CD8-positive, alpha-beta memory T cell (primary cell): Measurements from ENCODE around the gene OTOP1. TPM values are rescaled to one million over a fixed set of nuclear protein-coding genes. Genes with fewer than 3 reads are reported as not detected.
"Not testable (repeated sequence)": the region's sequence is repeated elsewhere in the genome, so short reads cannot be mapped to it uniquely, and the experiment has no call there.

ENCODE experiments used
- CTCF ChIA-PET: fragments of 350-600 bp; sonication (Branson Sonifier 250); formaldehyde crosslinking; loops from one replicate; lab custom pipeline; 2021; ENCODE audit warnings: antibody characterized with exemption; lab: Charles Lee
- POLR2A ChIA-PET: fragments of 350-600 bp; sonication (Branson Sonifier 250); formaldehyde crosslinking; loops from one replicate; lab custom pipeline; 2021; ENCODE audit warnings: antibody characterized with exemption; lab: Charles Lee
- DNase-seq, 5 donors: peaks; one replicate each; pipeline versions ENCODE4 v3.0.0 to v3.0.0-alpha.2; 2020 to 2022; ENCODE audit warnings: mixed read lengths in 1 of 5
- H3K27ac ChIP-seq: one replicate; pipeline ENCODE4 v1.7.0; 2013; ENCODE audit warnings: low read depth, mild to moderate bottlenecking, low read length, moderate library complexity
- H3K27me3 ChIP-seq: 2 replicates; pipeline ENCODE4 v1.7.0; 2013; ENCODE audit warnings: low read length, mild to moderate bottlenecking; ENCODE audit not compliant: insufficient read depth, poor library complexity, severe bottlenecking
- H3K36me3 ChIP-seq: 2 replicates; pipeline ENCODE4 v1.7.0; 2013; ENCODE audit warnings: mild to moderate bottlenecking, low read length, moderate library complexity; ENCODE audit not compliant: insufficient read depth
- H3K4me1 ChIP-seq: 2 replicates; pipeline ENCODE4 v1.7.0; 2013; ENCODE audit warnings: mild to moderate bottlenecking, low read length, moderate library complexity; ENCODE audit not compliant: insufficient read depth
- H3K4me3 ChIP-seq: 2 replicates; pipeline ENCODE4 v1.7.0; 2013; ENCODE audit warnings: mild to moderate bottlenecking, low read length
- H3K9me3 ChIP-seq: 2 replicates; pipeline ENCODE4 v1.7.0; 2013; ENCODE audit warnings: mild to moderate bottlenecking, low read length
- H3K27ac Mint-ChIP-seq, 8 donors: one replicate each; pipeline ENCODE4 v1.8.0; 2020 to 2021; ENCODE audit warnings: mixed read lengths in 8 of 8, mild to moderate bottlenecking in 6 of 8, inconsistent platforms in 3 of 8, moderate library complexity in 3 of 8
- H3K27me3 Mint-ChIP-seq, 2 donors: one replicate each; pipeline ENCODE4 v1.8.0; 2020 to 2021; ENCODE audit warnings: mixed read lengths in 2 of 2, mild to moderate bottlenecking in 1 of 2, moderate library complexity in 1 of 2
- H3K36me3 Mint-ChIP-seq, 3 donors: one replicate each; pipeline ENCODE4 v1.8.0; 2020 to 2021; ENCODE audit warnings: mixed read lengths in 3 of 3, inconsistent platforms in 1 of 3, mild to moderate bottlenecking in 1 of 3
- H3K4me1 Mint-ChIP-seq, 3 donors: one replicate each; pipeline ENCODE4 v1.8.0; 2020 to 2021; ENCODE audit warnings: mixed read lengths in 3 of 3, inconsistent platforms in 1 of 3, mild to moderate bottlenecking in 1 of 3
- H3K4me3 Mint-ChIP-seq, 7 donors: one replicate each; pipeline ENCODE4 v1.8.0; 2020 to 2021; ENCODE audit warnings: mixed read lengths in 7 of 7, mild to moderate bottlenecking in 6 of 7, moderate library complexity in 4 of 7, inconsistent platforms in 2 of 7
- H3K9me3 Mint-ChIP-seq, 5 donors: one replicate each; pipeline ENCODE4 v1.8.0; 2020 to 2022; ENCODE audit warnings: mixed read lengths in 5 of 5, mild to moderate bottlenecking in 3 of 5, moderate library complexity in 2 of 5, inconsistent platforms in 1 of 5
- polyA plus RNA-seq: library from polyadenylated mRNA; unstranded; fragments of 300-500 nt; fragmentation: Illumina TruSeq; gene quantifications from one replicate; pipeline ENCODE4 v1.2.3, GENCODE V29; 2021
- total RNA-seq, 2 experiments: library from RNA; stranded (reverse); gene quantifications; one replicate each; pipeline ENCODE4 v1.2.3, GENCODE V29; 2021

OTOP1 gene
- total and polyA plus RNA-seq, 3 experiments from 2014 or later, result not detected

DNA sequence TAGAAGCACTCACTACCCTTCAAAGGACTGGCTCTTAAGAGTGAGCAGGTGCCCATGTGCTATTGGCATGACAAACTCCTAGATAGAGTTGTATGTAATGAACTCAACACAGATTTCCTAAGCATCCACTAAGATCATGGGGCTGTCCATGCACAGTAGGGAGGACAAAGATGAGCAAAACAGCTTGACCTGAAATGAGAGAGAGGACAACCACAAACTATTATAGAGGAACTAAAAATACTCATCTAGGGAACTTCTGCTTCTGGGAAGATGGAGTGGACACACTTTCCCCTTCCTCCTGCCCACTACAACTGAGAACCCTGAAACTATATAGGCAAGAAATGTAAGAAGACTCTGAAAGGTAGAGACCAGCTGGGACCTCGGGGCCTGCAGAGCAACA lies 42.0 kb upstream of the OTOP1 start:
- Histone ChIP-seq H3K4me3 (peak overlapping the region; percentile 54), H3K4me1 (peaks cover 28% of the 10 kb centered on the region), H3K36me3 (peaks cover 24% of the 10 kb centered on the region), H3K9me3 (no peaks in the 10 kb centered on the region), H3K27ac (peak overlapping the region; percentile 100), H3K27me3 (no peaks in the 10 kb centered on the region)
- ChIA-PET CTCF (interaction anchor here (1.0 to 3.2 kb wide), 6 partner anchors 9 to 66 kb away, joined by 3 to 35 read pairs (median 8); partner anchors contain the start of genes LYAR, TMEM128 and ZBTB49), POLR2A (interaction anchor here (0.9 to 3.7 kb wide), 6 partner anchors 8 to 162 kb away, joined by 3 to 21 read pairs (median 6); partner anchors contain the start of genes LYAR, TMEM128 and ZBTB49)
- Mint-ChIP-seq H3K36me3 (peaks cover 18 to 67% (median 45%) of the 10 kb centered on the region in 3 donors), H3K4me1 (peaks cover 73 to 87% (median 85%) of the 10 kb centered on the region in 3 donors), H3K9me3 (no peaks in the 10 kb centered on the region), H3K27me3 (no peaks in the 10 kb centered on the region), H3K4me3 (peak overlapping the region; percentile 83 to 95 (median 88)), H3K27ac (peak overlapping the region; percentile 87 to 99 (median 97))
- no peak for DNase-seq

DNA sequence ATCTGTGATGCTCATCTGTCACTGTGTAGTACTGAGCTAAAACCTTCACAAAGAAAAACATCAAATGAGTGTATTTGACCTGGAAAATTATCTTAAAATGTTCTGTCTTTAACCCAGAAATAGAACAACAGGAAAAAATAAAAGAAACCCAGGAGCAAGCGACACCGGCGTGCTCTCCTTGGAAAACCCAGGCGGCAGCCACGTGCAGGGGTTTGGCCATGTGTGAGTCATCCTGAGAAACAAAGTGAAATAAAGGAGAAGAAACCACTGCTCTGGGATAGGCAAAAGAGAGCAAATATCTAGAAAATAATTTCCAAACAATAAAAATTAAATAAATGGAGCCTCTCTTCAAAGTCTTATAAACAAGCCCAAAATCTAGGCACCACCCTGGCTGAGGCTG lies 41.3 kb upstream of the OTOP1 start:
- H3K4me1 Mint-ChIP-seq, result peaks cover 75 to 87% (median 87%) of the 10 kb centered on the region in 3 donors
- peak overlapping the region; percentile 87 to 99 (median 97) for H3K27ac Mint-ChIP-seq
- no peaks in the 10 kb centered on the region for H3K27me3 ChIP-seq
- H3K36me3 ChIP-seq, result peaks cover 16% of the 10 kb centered on the region
- H3K4me1 ChIP-seq, result peaks cover 28% of the 10 kb centered on the region
- ChIA-PET CTCF (interaction anchor here (1.0 to 3.2 kb wide), 7 partner anchors 8 to 67 kb away, joined by 3 to 35 read pairs (median 8); partner anchors contain the start of genes LYAR, TMEM128 and ZBTB49), POLR2A (interaction anchor here (1.2 to 3.7 kb wide), 4 partner anchors 8 to 163 kb away, joined by 4 to 21 read pairs (median 6); partner anchors contain the start of genes LYAR and ZBTB49)
- DNase-seq, result no peak
- peak overlapping the region; percentile 74 to 95 (median 88) for H3K4me3 Mint-ChIP-seq
- peaks cover 18 to 59% (median 45%) of the 10 kb centered on the region in 3 donors for H3K36me3 Mint-ChIP-seq
- H3K9me3 Mint-ChIP-seq, result no peaks in the 10 kb centered on the region
- no peaks in the 10 kb centered on the region for H3K9me3 ChIP-seq
- H3K4me3 ChIP-seq, result no peak overlapping the region
- no peaks in the 10 kb centered on the region for H3K27me3 Mint-ChIP-seq
- H3K27ac ChIP-seq, result peak overlapping the region; percentile 100

DNA sequence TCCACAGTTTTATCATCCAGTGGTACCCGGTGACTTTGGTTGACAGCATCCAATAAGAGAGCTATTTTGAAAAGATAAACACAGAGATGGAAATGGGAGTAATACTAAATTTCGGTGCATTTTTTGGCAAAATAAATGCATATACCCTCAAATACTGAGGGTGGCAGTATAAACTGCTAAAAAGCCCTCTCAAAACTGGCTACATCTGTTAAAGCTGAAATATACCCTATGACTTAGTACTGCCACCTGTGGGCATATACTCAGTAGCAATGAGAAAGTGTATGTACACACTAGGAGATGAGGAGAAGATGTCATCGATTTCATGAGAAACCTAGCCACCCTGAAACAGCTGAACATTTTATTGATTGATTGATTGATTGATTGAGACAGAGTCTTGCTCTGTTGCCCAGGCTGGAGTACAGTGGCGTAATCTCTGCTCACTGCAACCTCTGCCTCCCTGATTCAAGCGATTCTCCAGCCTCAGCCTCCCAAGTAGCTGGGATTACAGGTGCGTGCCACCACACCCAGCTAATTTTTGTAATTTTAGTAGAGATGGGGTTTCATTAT lies 33.5 kb upstream of the OTOP1 start:
- Histone ChIP-seq H3K4me3 (no peak overlapping the region), H3K4me1 (peaks cover 7% of the 10 kb centered on the region), H3K27ac (no peak overlapping the region), H3K9me3 (no peaks in the 10 kb centered on the region), H3K27me3 (no peaks in the 10 kb centered on the region), H3K36me3 (no peaks in the 10 kb centered on the region)
- Mint-ChIP-seq H3K27me3 (no peaks in the 10 kb centered on the region), H3K4me3 (peak overlapping the region in 1 of 7 donors; percentile 1), H3K27ac (peak overlapping the region in 7 of 8 donors; percentile 29 to 82 (median 69)), H3K9me3 (no peaks in the 10 kb centered on the region), H3K36me3 (peaks cover 0 to 11% (median 0%) of the 10 kb centered on the region in 3 donors), H3K4me1 (peaks cover 20 to 36% (median 35%) of the 10 kb centered on the region in 3 donors)
- ChIA-PET POLR2A (interaction anchor here (0.8 to 1.7 kb wide), 6 partner anchors 8 to 125 kb away, joined by 3 to 10 read pairs (median 5); partner anchors contain the start of genes LYAR, TMEM128 and ZBTB49), CTCF (interaction anchor here (0.8 to 4.2 kb wide), 36 partner anchors 9 to 282 kb away, joined by 3 to 97 read pairs (median 6); partner anchors contain the start of genes LYAR, NSG1, STX18 and TMEM128)
- DNase-seq, result peak in 2 of 5 donors; percentile 53 to 71

DNA sequence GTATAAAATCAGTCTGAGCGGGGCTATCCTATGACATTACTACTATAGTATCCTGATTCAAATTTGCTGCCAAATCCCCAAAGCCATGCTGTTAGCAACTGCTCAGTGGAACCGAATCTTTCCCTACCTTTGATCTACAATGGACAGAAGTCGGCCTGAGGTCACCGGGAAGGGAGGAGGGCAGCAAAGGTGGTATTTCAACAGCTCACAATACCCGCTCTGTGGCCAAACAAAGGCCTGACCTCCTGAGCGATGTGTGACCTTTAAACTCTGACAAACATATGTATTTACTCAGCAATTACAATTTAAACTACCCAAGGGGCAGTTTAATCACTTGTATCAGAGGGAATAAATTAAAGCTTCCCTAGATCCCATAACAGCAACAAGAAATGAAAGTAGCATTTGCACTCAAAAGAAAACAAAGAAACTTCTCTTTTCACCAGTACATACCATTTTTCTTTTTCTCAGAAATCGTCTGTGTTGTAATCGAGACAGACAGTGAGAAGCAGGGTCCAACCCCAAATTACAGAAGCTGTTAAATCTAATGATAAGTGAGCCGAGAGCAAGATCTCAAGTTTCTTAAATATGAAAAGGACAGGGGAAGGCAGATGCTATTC lies 32.9 kb upstream of the OTOP1 start:
- no peak overlapping the region for H3K27ac ChIP-seq
- ChIA-PET POLR2A (interaction anchor here (0.8 to 1.7 kb wide), 7 partner anchors 9 to 126 kb away, joined by 3 to 10 read pairs (median 4); partner anchors contain the start of genes LYAR, TMEM128 and ZBTB49), CTCF (interaction anchor here (0.8 to 4.2 kb wide), 35 partner anchors 8 to 282 kb away, joined by 3 to 97 read pairs (median 7); partner anchors contain the start of genes LYAR, NSG1, STX18 and TMEM128)
- Mint-ChIP-seq H3K9me3 (no peaks in the 10 kb centered on the region), H3K4me1 (peaks cover 16 to 29% (median 28%) of the 10 kb centered on the region in 3 donors), H3K36me3 (peaks cover 0 to 6% (median 0%) of the 10 kb centered on the region in 3 donors), H3K27me3 (no peaks in the 10 kb centered on the region), H3K4me3 (no peak overlapping the region), H3K27ac (peak overlapping the region in 1 of 8 donors; percentile 34)
- DNase-seq, result no peak
- H3K36me3 ChIP-seq, result no peaks in the 10 kb centered on the region
- no peaks in the 10 kb centered on the region for H3K27me3 ChIP-seq
- no peaks in the 10 kb centered on the region for H3K9me3 ChIP-seq
- no peak overlapping the region for H3K4me3 ChIP-seq
- H3K4me1 ChIP-seq, result peaks cover 2% of the 10 kb centered on the region

DNA sequence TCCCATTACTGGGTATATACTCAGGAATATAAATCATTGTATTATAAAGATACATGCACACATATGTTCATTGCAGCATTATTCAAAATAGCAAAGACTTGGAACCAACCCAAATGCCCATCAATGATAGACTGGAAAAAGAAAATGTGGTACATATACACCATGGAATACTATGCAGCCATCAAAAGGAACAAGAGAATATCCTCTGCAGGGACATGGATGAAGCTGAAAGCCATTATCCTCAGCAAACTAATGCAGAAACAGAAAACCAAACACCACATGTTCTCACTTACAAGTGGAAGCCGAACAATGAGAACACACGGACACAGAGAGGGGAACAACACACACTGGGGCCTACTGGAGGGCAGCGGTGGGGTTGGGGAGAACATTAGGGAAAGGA lies 31.0 kb upstream of the OTOP1 start:
- H3K27ac ChIP-seq, H3K4me3 ChIP-seq, H3K4me1 ChIP-seq, H3K27ac Mint-ChIP-seq, H3K36me3 Mint-ChIP-seq, H3K9me3 Mint-ChIP-seq, H3K27me3 ChIP-seq, H3K9me3 ChIP-seq, POLR2A ChIA-PET, H3K4me3 Mint-ChIP-seq, H3K36me3 ChIP-seq, H3K27me3 Mint-ChIP-seq, DNase-seq: not testable (repeated sequence)
- CTCF ChIA-PET, result interaction anchor here (3.0 to 4.2 kb wide), 3 partner anchors 79 to 173 kb away, joined by 21 to 97 read pairs (median 25); no protein-coding TSS in a partner anchor
- peaks cover 12 to 25% (median 23%) of the 10 kb centered on the region in 3 donors for H3K4me1 Mint-ChIP-seq

DNA sequence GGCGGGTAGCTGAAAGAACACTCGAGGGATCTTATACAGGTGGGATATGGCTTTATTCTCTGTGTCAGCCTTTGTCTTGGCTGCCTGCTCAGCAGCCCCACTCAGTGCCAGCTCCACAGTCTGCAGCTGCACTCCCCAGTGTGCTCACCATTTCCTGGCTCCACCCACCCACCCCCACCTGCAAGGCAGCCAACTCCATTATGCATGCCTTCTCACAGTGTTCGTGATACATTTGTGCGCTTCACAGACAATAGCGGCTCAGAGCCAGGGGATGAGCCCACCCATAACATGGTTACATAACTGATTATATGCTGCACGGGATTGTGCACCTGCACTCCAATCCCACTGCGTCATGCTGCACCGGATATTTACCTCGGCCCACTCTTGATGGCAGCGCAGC lies 30.1 kb upstream of the OTOP1 start:
- no peaks in the 10 kb centered on the region for H3K9me3 Mint-ChIP-seq

DNA sequence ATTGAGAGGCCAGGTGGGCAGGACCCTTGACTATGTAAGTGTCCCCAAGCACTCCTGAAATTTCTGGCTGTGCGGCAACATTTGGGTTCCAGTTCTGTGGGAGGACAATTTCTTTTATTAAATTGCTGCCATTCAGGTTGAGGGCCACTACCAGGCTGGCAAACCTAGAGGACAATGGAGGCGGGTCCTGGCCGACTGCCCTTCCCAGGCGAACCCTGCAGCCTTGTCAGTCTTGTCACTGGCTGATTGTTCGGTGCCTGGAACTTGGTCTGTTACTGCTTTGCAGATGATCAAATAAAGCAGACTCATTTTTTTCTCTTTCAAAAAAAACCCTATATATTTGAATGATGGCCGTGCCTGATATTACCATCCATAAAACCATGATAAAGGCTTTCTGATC lies 27.9 kb upstream of the OTOP1 start:
- Mint-ChIP-seq H3K4me3 (no peak overlapping the region), H3K9me3 (no peaks in the 10 kb centered on the region), H3K4me1 (peaks cover 1 to 6% (median 6%) of the 10 kb centered on the region in 3 donors), H3K27ac (no peak overlapping the region), H3K36me3 (no peaks in the 10 kb centered on the region), H3K27me3 (no peaks in the 10 kb centered on the region)
- Histone ChIP-seq H3K4me1 (no peaks in the 10 kb centered on the region), H3K9me3 (no peaks in the 10 kb centered on the region), H3K4me3 (no peak overlapping the region), H3K27ac (no peak overlapping the region), H3K27me3 (no peaks in the 10 kb centered on the region), H3K36me3 (no peaks in the 10 kb centered on the region)
- DNase-seq, result no peak
- ChIA-PET CTCF (interaction anchor here (1.8 to 2.3 kb wide), 2 partner anchors 81 to 175 kb away, joined by 6 to 7 read pairs; no protein-coding TSS in a partner anchor), POLR2A (no interaction called here)

More for the DNA sequence above, 30.1 kb upstream of the OTOP1 start:
- Histone ChIP-seq H3K4me1 (no peaks in the 10 kb centered on the region), H3K4me3 (no peak overlapping the region), H3K36me3 (no peaks in the 10 kb centered on the region), H3K27ac (no peak overlapping the region), H3K27me3 (no peaks in the 10 kb centered on the region), H3K9me3 (no peaks in the 10 kb centered on the region)
- ChIA-PET CTCF (interaction anchor here (0.8 to 2.3 kb wide), 7 partner anchors 9 to 173 kb away, joined by 3 to 7 read pairs (median 4); partner anchors contain the start of gene TMEM128), POLR2A (no interaction called here)
- no peaks in the 10 kb centered on the region for H3K36me3 Mint-ChIP-seq
- H3K27me3 Mint-ChIP-seq, result no peaks in the 10 kb centered on the region
- H3K4me3 Mint-ChIP-seq, result no peak overlapping the region
- DNase-seq, result no peak
- no peak overlapping the region for H3K27ac Mint-ChIP-seq
- peaks cover 9 to 23% (median 21%) of the 10 kb centered on the region in 3 donors for H3K4me1 Mint-ChIP-seq
